HEK293 (cell line): ENCODE measurements around the gene NKD1.

Source experiments
- CTCF ChIA-PET: fragments of 350-600 bp; formaldehyde crosslinking; extraction: SDS; loops from one replicate; lab custom pipeline; 2021; ENCODE audit warnings: antibody characterized with exemption; lab: Yijun Ruan, JAX
- POLR2A ChIA-PET: fragments of 300-600 bp; formaldehyde crosslinking; extraction: SDS; loops from one replicate; lab custom pipeline; 2020; ENCODE audit warnings: antibody characterized with exemption, inconsistent platforms; lab: Yijun Ruan, JAX
- H3K27ac ChIP-seq: fragments of 200-500 bp; sonication (Bioruptor generic); 2 replicates; pipeline ENCODE4 v1.5.1; 2014; ENCODE audit warnings: low read depth, low read length, control low read depth, inconsistent platforms; ENCODE audit errors: extremely low read depth
- H3K36me3 ChIP-seq, 2 experiments: fragments of 200-500 bp in 1 of 2; sonication (Bioruptor generic) in 1 of 2; 1 replicate in 1 of 2; 2 replicates in 1 of 2; pipeline ENCODE4 v1.5.1; 2014 to 2017; ENCODE audit warnings: inconsistent platforms in 2 of 2, low read length in 2 of 2; ENCODE audit not compliant: control insufficient read depth in 2 of 2, insufficient read depth in 1 of 2
- H3K4me1 ChIP-seq: fragments of 200-500 bp; sonication (Bioruptor generic); 2 replicates; pipeline ENCODE4 v1.5.1; 2014; ENCODE audit warnings: mild to moderate bottlenecking, low read length, inconsistent platforms; ENCODE audit not compliant: control insufficient read depth, insufficient read depth
- H3K4me3 ChIP-seq: 2 replicates; pipeline ENCODE4 v1.5.1; 2011; ENCODE audit warnings: low read depth, mild to moderate bottlenecking, control low read depth, low read length, moderate library complexity
- H3K9me3 ChIP-seq: fragments of 200-500 bp; sonication (Bioruptor generic); 2 replicates; pipeline ENCODE4 v1.5.1; 2014; ENCODE audit warnings: low read depth, low read length, inconsistent platforms; ENCODE audit not compliant: control insufficient read depth, insufficient read depth
- AEBP2 ChIP-seq: fragments of 450-650 bp; formaldehyde crosslinking; IDR thresholded peaks from 2 replicates; pipeline ENCODE4 v1.5.1; 2016; ENCODE audit warnings: missing biosample characterization, missing genetic modification characterization, borderline replicate concordance
- CTCF ChIP-seq: fragments of 450-650 bp; formaldehyde crosslinking; IDR thresholded peaks from 2 replicates; pipeline ENCODE4 v1.5.1; 2016; ENCODE audit warnings: missing biosample characterization, missing genetic modification characterization
- HOXA7 ChIP-seq: sonication (generic); formaldehyde crosslinking; IDR thresholded peaks from 2 replicates; pipeline ENCODE4 v1.8.1; 2022; ENCODE audit warnings: missing genetic modification reagents, borderline replicate concordance
- KLF10 ChIP-seq: fragments of 450-650 bp; IDR thresholded peaks from 2 replicates; pipeline ENCODE4 v1.5.1; 2018; ENCODE audit warnings: missing biosample characterization, mild to moderate bottlenecking, missing genetic modification characterization
- KLF16 ChIP-seq: fragments of 450-650 bp; formaldehyde crosslinking; IDR thresholded peaks from 2 replicates; pipeline ENCODE4 v1.5.1; 2017; ENCODE audit warnings: missing biosample characterization, missing genetic modification characterization
- PATZ1 ChIP-seq: fragments of 450-650 bp; formaldehyde crosslinking; IDR thresholded peaks from 2 replicates; pipeline ENCODE4 v1.5.1; 2016; ENCODE audit warnings: missing biosample characterization, missing genetic modification characterization
- SP7 ChIP-seq: fragments of 450-650 bp; formaldehyde crosslinking; IDR thresholded peaks from 2 replicates; pipeline ENCODE4 v1.5.1; 2016; ENCODE audit warnings: missing biosample characterization, missing genetic modification characterization
- ZBTB49 ChIP-seq: fragments of 450-650 bp; formaldehyde crosslinking; IDR thresholded peaks from 2 replicates; pipeline ENCODE4 v1.5.1; 2016; ENCODE audit warnings: missing biosample characterization, missing genetic modification characterization, low read depth
- ZEB2 ChIP-seq: fragments of 450-650 bp; formaldehyde crosslinking; IDR thresholded peaks from 2 replicates; pipeline ENCODE4 v1.5.1; 2016; ENCODE audit warnings: missing biosample characterization, missing genetic modification characterization
- ZFP69B ChIP-seq: fragments of 450-650 bp; formaldehyde crosslinking; IDR thresholded peaks from 2 replicates; pipeline ENCODE4 v1.5.1; 2016; ENCODE audit warnings: missing biosample characterization, missing genetic modification characterization
- ZNF121 ChIP-seq: fragments of 450-650 bp; formaldehyde crosslinking; IDR thresholded peaks from 2 replicates; pipeline ENCODE4 v1.5.1; 2016; ENCODE audit warnings: missing biosample characterization, missing genetic modification characterization
- ZNF140 ChIP-seq: fragments of 450-650 bp; formaldehyde crosslinking; IDR thresholded peaks from 2 replicates; pipeline ENCODE4 v1.5.1; 2016; ENCODE audit warnings: missing biosample characterization, missing genetic modification characterization
- ZNF239 ChIP-seq: fragments of 450-650 bp; formaldehyde crosslinking; IDR thresholded peaks from 2 replicates; pipeline ENCODE4 v1.5.1; 2016; ENCODE audit warnings: missing biosample characterization, missing genetic modification characterization
- ZNF24 ChIP-seq: fragments of 450-650 bp; formaldehyde crosslinking; IDR thresholded peaks from 2 replicates; pipeline ENCODE4 v1.5.1; 2016; ENCODE audit warnings: missing biosample characterization, missing genetic modification characterization
- ZNF37A ChIP-seq: fragments of 450-650 bp; IDR thresholded peaks from 2 replicates; pipeline ENCODE4 v1.5.1; 2018; ENCODE audit warnings: missing biosample characterization, missing genetic modification characterization
- ZNF558 ChIP-seq: fragments of 450-650 bp; formaldehyde crosslinking; IDR thresholded peaks from 2 replicates; pipeline ENCODE4 v1.5.1; 2016; ENCODE audit warnings: missing biosample characterization, missing genetic modification characterization
- ZNF660 ChIP-seq: fragments of 450-650 bp; IDR thresholded peaks from 2 replicates; pipeline ENCODE4 v1.5.1; 2018; ENCODE audit warnings: missing biosample characterization, mild to moderate bottlenecking, missing genetic modification characterization
- ZNF664 ChIP-seq: fragments of 450-650 bp; formaldehyde crosslinking; IDR thresholded peaks from 2 replicates; pipeline ENCODE4 v1.5.1; 2016; ENCODE audit warnings: missing biosample characterization, missing genetic modification characterization
- ZNF791 ChIP-seq: fragments of 450-650 bp; formaldehyde crosslinking; IDR thresholded peaks from 2 replicates; pipeline ENCODE4 v1.5.1; 2016; ENCODE audit warnings: missing biosample characterization, missing genetic modification characterization
- ZSCAN4 ChIP-seq: fragments of 450-650 bp; formaldehyde crosslinking; IDR thresholded peaks from 2 replicates; pipeline ENCODE4 v1.5.1; 2017; ENCODE audit warnings: missing biosample characterization, missing genetic modification characterization

NKD1 gene

GRCh38 chr16:50644245-50644644 is 96.0 kb downstream of the NKD1 start:
- H3K9me3 ChIP-seq: no peaks in the 10 kb centered on the region
- H3K4me3 ChIP-seq: no peak overlapping the region
- no peaks in the 10 kb centered on the region for H3K4me1 ChIP-seq
- POLR2A ChIA-PET: no interaction called here
- CTCF ChIA-PET: no interaction called here
- H3K36me3 ChIP-seq: no peaks in the 10 kb centered on the region
- TF ChIP-seq ZNF791 (tag by site-specific recombination) (no peak), ZEB2 (no peak), KLF16 (no peak), KLF10 (tag by site-specific recombination) (no peak), ZNF558 (no peak), ZSCAN4 (tag by site-specific recombination) (no peak), PATZ1 (tag by site-specific recombination) (no peak), ZNF24 (tag by site-specific recombination) (no peak)
- TF ChIP-seq, all 188 proteins: peak for 0
- no peak overlapping the region for H3K27ac ChIP-seq

- ChIA-PET CTCF (interaction anchor here (0.6 to 0.7 kb wide), 3 partner anchors 188 to 318 kb away, joined by 3 to 4 read pairs (median 3); no protein-coding TSS in a partner anchor), POLR2A (no interaction called here)
- Histone ChIP-seq H3K4me1 (no peaks in the 10 kb centered on the region), H3K36me3 (no peaks in the 10 kb centered on the region), H3K4me3 (no peak overlapping the region), H3K27ac (no peak overlapping the region), H3K9me3 (no peaks in the 10 kb centered on the region)
- TF ChIP-seq ZNF664 (tag by site-specific recombination) (peak; percentile 38; the same call in 1 of the 2 replicates), ZFP69B (tag by site-specific recombination) (no peak), ZNF37A (tag by site-specific recombination) (no peak), AEBP2 (no peak), CTCF (tag by site-specific recombination) (peak; percentile 31; the same call in 1 of the 2 replicates), ZNF140 (tag by site-specific recombination) (no peak)
Observed at GRCh38 chr16:50644729-50645128, 96.5 kb downstream of the NKD1 start.

- TF ChIP-seq HOXA7 (no peak), ZNF121 (tag by site-specific recombination) (no peak), ZBTB49 (tag by site-specific recombination) (no peak), ZNF239 (no peak), SP7 (tag by site-specific recombination) (no peak), ZNF660 (tag by site-specific recombination) (no peak), ZNF37A (tag by site-specific recombination) (no peak)
- CTCF ChIA-PET: no interaction called here
- no peaks in the 10 kb centered on the region for H3K4me1 ChIP-seq
- POLR2A ChIA-PET: no interaction called here
- no peak overlapping the region for H3K4me3 ChIP-seq
- H3K36me3 ChIP-seq: no peaks in the 10 kb centered on the region
- no peaks in the 10 kb centered on the region for H3K9me3 ChIP-seq
- H3K27ac ChIP-seq: no peak overlapping the region
Observed at GRCh38 chr16:50645563-50646220, 97.5 kb downstream of the NKD1 start.
